GM12878 (cell line): ENCODE measurements around the gene MYO6. TPM values are rescaled to one million over a fixed set of nuclear protein-coding genes. Genes with fewer than 3 reads are reported as not detected.

ENCODE experiments used
- CBFB ChIP-seq: IDR thresholded peaks from 2 replicates; pipeline ENCODE4 v1.6.1; 2016; ENCODE audit warnings: antibody characterized with exemption, low read depth
- CBX5 ChIP-seq: sonication (generic); IDR thresholded peaks from 2 replicates; pipeline ENCODE4 v1.6.1; 2016; ENCODE audit warnings: low read depth, moderate library complexity, mild to moderate bottlenecking, inconsistent platforms
- DPF2 ChIP-seq: fragments of 450-650 bp; IDR thresholded peaks from 2 replicates; pipeline ENCODE4 v1.6.1; 2017; ENCODE audit warnings: mild to moderate bottlenecking
- EGR1 ChIP-seq, 2 experiments: IDR thresholded peaks; 1 replicate in 1 of 2; 2 replicates in 1 of 2; pipeline ENCODE4 v1.6.1; 2011 to 2012; ENCODE audit warnings: low read depth in 2 of 2, low read length in 2 of 2, borderline replicate concordance in 1 of 2, mild to moderate bottlenecking in 1 of 2, moderate library complexity in 1 of 2
- FOXM1 ChIP-seq: IDR thresholded peaks from 2 replicates; pipeline ENCODE4 v1.6.1; 2012; ENCODE audit warnings: low read depth, mild to moderate bottlenecking, inconsistent platforms, low read length, moderate library complexity
- IKZF2 ChIP-seq, 2 experiments: fragments of 450-650 bp; IDR thresholded peaks; 2 replicates each; pipeline ENCODE4 v1.6.1; 2017; ENCODE audit warnings: mild to moderate bottlenecking in 2 of 2, moderate library complexity in 2 of 2
- JUNB ChIP-seq: IDR thresholded peaks from 2 replicates; pipeline ENCODE4 v1.6.1; 2016; ENCODE audit warnings: antibody characterized with exemption, mild to moderate bottlenecking
- KDM1A ChIP-seq: fragments of 200-600 bp; sonication (generic); IDR thresholded peaks from 2 replicates; pipeline ENCODE4 v1.6.1; 2016; ENCODE audit warnings: borderline replicate concordance
- MTA2 ChIP-seq: fragments of 450-650 bp; IDR thresholded peaks from 2 replicates; pipeline ENCODE4 v1.6.1; 2016; ENCODE audit warnings: low read depth, mild to moderate bottlenecking, moderate library complexity
- NFIC ChIP-seq: IDR thresholded peaks from 2 replicates; pipeline ENCODE4 v1.6.1; 2012; ENCODE audit warnings: low read depth, mild to moderate bottlenecking, inconsistent platforms, low read length, moderate library complexity
- NR2F1 ChIP-seq: fragments of 450-650 bp; conservative IDR thresholded peaks from 2 replicates; pipeline ENCODE4 v1.6.1; 2017; ENCODE audit warnings: mild to moderate bottlenecking
- RAD21 ChIP-seq: IDR thresholded peaks from 2 replicates; pipeline ENCODE4 v1.6.1; 2011; ENCODE audit warnings: mild to moderate bottlenecking, low read depth, low read length, moderate library complexity; ENCODE audit not compliant: insufficient read depth
- RAD51 ChIP-seq: fragments of 450-650 bp; IDR thresholded peaks from 2 replicates; pipeline ENCODE4 v1.6.1; 2016; ENCODE audit warnings: moderate library complexity, mild to moderate bottlenecking, inconsistent platforms
- RBBP5 ChIP-seq: fragments of 200-600 bp; sonication (generic); conservative IDR thresholded peaks from 2 replicates; pipeline ENCODE4 v1.6.1; 2016
- RUNX3 ChIP-seq: IDR thresholded peaks from 2 replicates; pipeline ENCODE4 v1.6.1; 2012; ENCODE audit warnings: low read length, inconsistent platforms
- SIX5 ChIP-seq: IDR thresholded peaks from 2 replicates; pipeline ENCODE4 v1.6.1; 2011; ENCODE audit warnings: mild to moderate bottlenecking, low read depth, low read length, moderate library complexity; ENCODE audit not compliant: severe bottlenecking
- TBL1XR1 ChIP-seq: IDR thresholded peaks from 2 replicates; pipeline ENCODE4 v1.6.1; 2012; ENCODE audit warnings: low read depth, low read length, improper control_type of control experiment
- YY1 ChIP-seq: IDR thresholded peaks from 2 replicates; pipeline ENCODE4 v1.6.1; 2011; ENCODE audit warnings: low read depth, mild to moderate bottlenecking, low read length
- ZBED1 ChIP-seq: IDR thresholded peaks from 2 replicates; pipeline ENCODE4 v1.6.1; 2016; ENCODE audit warnings: borderline replicate concordance
- polyA plus RNA-seq, 11 experiments: library from polyadenylated mRNA; depleted of rRNA in 4 of 11; unstranded in 6 of 11; stranded (reverse) in 5 of 11; fragments of >200 nt; fragmentation: Nextera tagmentation in 4 of 11; fragmentation: Illumina TruSeq in 1 of 11; extraction: Ambion mirVana in 4 of 11; extraction: Trizol in 1 of 11; gene quantifications; 1 replicate in 1 of 11; 2 replicates in 10 of 11; pipeline versions ENCODE4 v1.2.1 to v1.2.3, GENCODE V29; 2011 to 2016; ENCODE audit warnings: inconsistent platforms in 2 of 11, missing spikeins in 2 of 11, low read depth in 1 of 11
- total RNA-seq, 4 experiments: library from RNA; depleted of rRNA in 3 of 4; stranded (reverse); fragments of >200 nt in 3 of 4; fragmentation: Illumina TruSeq in 1 of 4; extraction: Trizol in 1 of 4; gene quantifications; 2 replicates each; pipeline versions ENCODE4 v1.2.1 to v1.2.3, GENCODE V29; 2013 to 2021
- TF ChIP-seq, protein P1 (sequence below): fragments of 450-650 bp; IDR thresholded peaks from 2 replicates; pipeline ENCODE4 v1.6.1; 2017; ENCODE audit warnings: mild to moderate bottlenecking, moderate library complexity
- TF ChIP-seq, protein P2 (sequence below): fragments of 450-650 bp; IDR thresholded peaks from 2 replicates; pipeline ENCODE4 v1.6.1; 2016; ENCODE audit warnings: mild to moderate bottlenecking
- TF ChIP-seq, protein P3 (sequence below): IDR thresholded peaks from 2 replicates; pipeline ENCODE4 v1.6.1; 2011; ENCODE audit warnings: borderline replicate concordance, low read depth, mild to moderate bottlenecking, moderate library complexity, mixed read lengths, low read length; ENCODE audit not compliant: insufficient read depth; ENCODE audit errors: extremely low read length
- TF ChIP-seq, protein P4 (sequence below): fragments of 450-650 bp; IDR thresholded peaks from 2 replicates; pipeline ENCODE4 v1.6.1; 2016; ENCODE audit warnings: mild to moderate bottlenecking

The MYO6 gene
- total and polyA plus RNA-seq, 10 of the 15 experiments (the other 5 are each of a cell fraction or from before 2014, with no cell fraction given), result 7.9 to 30.4 (median 16.8) TPM

DNA sequence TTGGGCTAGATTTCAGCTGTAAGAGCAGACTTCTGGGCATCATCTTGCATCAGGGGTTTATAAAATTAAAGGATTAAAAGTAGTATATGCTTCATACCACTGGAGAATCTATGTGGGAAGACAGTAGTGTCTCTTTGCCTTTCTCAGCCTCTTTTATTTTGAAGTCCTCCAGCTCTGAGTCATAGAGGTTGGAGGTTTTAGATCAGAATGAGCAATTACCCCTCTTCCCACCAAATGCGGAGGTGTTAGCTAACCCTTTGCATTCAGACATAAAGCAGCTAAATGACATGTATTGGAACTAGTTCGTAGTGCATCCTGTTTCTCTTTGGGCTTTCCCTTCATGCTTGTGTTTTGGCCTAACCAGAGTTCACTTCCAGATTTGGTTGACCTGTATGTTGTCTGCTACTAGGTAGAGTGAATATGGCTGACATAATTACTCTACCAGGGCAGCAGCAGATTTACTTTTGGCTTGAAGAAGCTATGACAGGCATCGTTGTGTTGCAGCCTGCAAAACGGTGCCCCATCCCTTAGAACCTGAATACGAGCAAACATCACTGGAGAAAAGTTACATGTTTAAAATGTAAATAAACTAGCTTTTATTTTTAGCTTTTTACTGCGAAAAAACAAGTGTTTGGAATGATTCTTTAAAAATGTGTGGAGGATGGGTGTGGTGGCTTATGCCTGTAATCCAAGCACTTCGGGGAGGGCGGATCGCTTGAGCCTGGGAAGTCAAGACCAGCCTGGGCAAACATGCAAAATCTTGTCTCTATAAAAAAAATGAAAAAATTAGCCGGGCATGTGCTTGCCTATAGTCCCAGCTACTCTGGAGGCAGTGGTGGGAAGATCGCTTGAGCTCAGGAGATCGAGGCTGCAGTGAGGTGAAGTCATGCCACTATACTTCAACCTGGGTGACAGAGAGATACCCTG, 82.2 kb downstream of the MYO6 start (continued):
- TF ChIP-seq, protein P1, sequence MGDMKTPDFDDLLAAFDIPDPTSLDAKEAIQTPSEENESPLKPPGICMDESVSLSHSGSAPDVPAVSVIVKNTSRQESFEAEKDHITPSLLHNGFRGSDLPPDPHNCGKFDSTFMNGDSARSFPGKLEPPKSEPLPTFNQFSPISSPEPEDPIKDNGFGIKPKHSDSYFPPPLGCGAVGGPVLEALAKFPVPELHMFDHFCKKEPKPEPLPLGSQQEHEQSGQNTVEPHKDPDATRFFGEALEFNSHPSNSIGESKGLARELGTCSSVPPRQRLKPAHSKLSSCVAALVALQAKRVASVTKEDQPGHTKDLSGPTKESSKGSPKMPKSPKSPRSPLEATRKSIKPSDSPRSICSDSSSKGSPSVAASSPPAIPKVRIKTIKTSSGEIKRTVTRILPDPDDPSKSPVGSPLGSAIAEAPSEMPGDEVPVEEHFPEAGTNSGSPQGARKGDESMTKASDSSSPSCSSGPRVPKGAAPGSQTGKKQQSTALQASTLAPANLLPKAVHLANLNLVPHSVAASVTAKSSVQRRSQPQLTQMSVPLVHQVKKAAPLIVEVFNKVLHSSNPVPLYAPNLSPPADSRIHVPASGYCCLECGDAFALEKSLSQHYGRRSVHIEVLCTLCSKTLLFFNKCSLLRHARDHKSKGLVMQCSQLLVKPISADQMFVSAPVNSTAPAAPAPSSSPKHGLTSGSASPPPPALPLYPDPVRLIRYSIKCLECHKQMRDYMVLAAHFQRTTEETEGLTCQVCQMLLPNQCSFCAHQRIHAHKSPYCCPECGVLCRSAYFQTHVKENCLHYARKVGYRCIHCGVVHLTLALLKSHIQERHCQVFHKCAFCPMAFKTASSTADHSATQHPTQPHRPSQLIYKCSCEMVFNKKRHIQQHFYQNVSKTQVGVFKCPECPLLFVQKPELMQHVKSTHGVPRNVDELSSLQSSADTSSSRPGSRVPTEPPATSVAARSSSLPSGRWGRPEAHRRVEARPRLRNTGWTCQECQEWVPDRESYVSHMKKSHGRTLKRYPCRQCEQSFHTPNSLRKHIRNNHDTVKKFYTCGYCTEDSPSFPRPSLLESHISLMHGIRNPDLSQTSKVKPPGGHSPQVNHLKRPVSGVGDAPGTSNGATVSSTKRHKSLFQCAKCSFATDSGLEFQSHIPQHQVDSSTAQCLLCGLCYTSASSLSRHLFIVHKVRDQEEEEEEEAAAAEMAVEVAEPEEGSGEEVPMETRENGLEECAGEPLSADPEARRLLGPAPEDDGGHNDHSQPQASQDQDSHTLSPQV, result no peak
- TF ChIP-seq DPF2 (peak; percentile 79), ZBED1 (0 out of 2 replicates have a peak, but pooled peaks have one; percentile 16), IKZF2 (IDR thresholded peaks at IDR 0.05) (peak; percentile 56 to 58; a peak in 2 of 4 replicates), KDM1A (no peak), NFIC (peak; percentile 89), RUNX3 (peak; percentile 93), FOXM1 (peak; percentile 88), JUNB (peak; percentile 94), RAD21 (0 out of 2 replicates have a peak, but pooled peaks have one; percentile 7), CBX5 (0 out of 2 replicates have a peak, but pooled peaks have one; percentile 48), TBL1XR1 (no peak), RAD51 (no peak; the same call in 1 of the 2 replicates), RBBP5 (no peak), YY1 (peak; percentile 42; the same call in 1 of the 2 replicates), MTA2 (peak; percentile 80), EGR1 (IDR thresholded peaks at IDR 0.05; ENCODE audit: borderline replicate concordance in 1 of 2, low read depth in 2 of 2, low read length in 2 of 2) (peak in 1 of 2 experiments; percentile 78; a peak in 1 of 3 replicates), SIX5 (no peak), CBFB (peak; percentile 52; the same call in 1 of the 2 replicates), NR2F1 (peak; percentile 82)
- TF ChIP-seq, protein P2, sequence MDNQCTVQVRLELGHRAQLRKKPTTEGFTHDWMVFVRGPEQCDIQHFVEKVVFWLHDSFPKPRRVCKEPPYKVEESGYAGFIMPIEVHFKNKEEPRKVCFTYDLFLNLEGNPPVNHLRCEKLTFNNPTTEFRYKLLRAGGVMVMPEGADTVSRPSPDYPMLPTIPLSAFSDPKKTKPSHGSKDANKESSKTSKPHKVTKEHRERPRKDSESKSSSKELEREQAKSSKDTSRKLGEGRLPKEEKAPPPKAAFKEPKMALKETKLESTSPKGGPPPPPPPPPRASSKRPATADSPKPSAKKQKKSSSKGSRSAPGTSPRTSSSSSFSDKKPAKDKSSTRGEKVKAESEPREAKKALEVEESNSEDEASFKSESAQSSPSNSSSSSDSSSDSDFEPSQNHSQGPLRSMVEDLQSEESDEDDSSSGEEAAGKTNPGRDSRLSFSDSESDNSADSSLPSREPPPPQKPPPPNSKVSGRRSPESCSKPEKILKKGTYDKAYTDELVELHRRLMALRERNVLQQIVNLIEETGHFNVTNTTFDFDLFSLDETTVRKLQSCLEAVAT, result 0 out of 2 replicates have a peak, but pooled peaks have one; percentile 36
- TF ChIP-seq, protein P3, sequence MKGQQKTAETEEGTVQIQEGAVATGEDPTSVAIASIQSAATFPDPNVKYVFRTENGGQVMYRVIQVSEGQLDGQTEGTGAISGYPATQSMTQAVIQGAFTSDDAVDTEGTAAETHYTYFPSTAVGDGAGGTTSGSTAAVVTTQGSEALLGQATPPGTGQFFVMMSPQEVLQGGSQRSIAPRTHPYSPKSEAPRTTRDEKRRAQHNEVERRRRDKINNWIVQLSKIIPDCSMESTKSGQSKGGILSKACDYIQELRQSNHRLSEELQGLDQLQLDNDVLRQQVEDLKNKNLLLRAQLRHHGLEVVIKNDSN, result no peak
- TF ChIP-seq, protein P4, sequence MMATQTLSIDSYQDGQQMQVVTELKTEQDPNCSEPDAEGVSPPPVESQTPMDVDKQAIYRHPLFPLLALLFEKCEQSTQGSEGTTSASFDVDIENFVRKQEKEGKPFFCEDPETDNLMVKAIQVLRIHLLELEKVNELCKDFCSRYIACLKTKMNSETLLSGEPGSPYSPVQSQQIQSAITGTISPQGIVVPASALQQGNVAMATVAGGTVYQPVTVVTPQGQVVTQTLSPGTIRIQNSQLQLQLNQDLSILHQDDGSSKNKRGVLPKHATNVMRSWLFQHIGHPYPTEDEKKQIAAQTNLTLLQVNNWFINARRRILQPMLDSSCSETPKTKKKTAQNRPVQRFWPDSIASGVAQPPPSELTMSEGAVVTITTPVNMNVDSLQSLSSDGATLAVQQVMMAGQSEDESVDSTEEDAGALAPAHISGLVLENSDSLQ, result 0 out of 2 replicates have a peak, but pooled peaks have one; percentile 9
